IPS-20b (cell line): Measurements from ENCODE around the gene AGK.

Source experiments
- H3K27ac ChIP-seq: one replicate; pipeline ENCODE4 v1.5.1; 2013; ENCODE audit warnings: low read length
- H3K27me3 ChIP-seq: 2 replicates; pipeline ENCODE4 v1.6.1; 2013; ENCODE audit warnings: mild to moderate bottlenecking, low read length, inconsistent platforms; ENCODE audit not compliant: insufficient read depth
- H3K36me3 ChIP-seq: 2 replicates; pipeline ENCODE4 v1.6.1; 2013; ENCODE audit warnings: low read depth, mild to moderate bottlenecking, inconsistent platforms, low read length, moderate library complexity; ENCODE audit not compliant: insufficient read depth
- H3K4me1 ChIP-seq: 2 replicates; pipeline ENCODE4 v1.6.1; 2013; ENCODE audit warnings: mild to moderate bottlenecking, control low read depth, inconsistent platforms, low read length, moderate library complexity; ENCODE audit not compliant: insufficient read depth
- H3K4me3 ChIP-seq: 2 replicates; pipeline ENCODE4 v1.5.1; 2013; ENCODE audit warnings: mild to moderate bottlenecking, low read length, inconsistent platforms
- H3K9ac ChIP-seq: 2 replicates; pipeline ENCODE4 v1.6.1; 2013; ENCODE audit warnings: low read depth, mild to moderate bottlenecking, inconsistent platforms, low read length, moderate library complexity
- H3K9me3 ChIP-seq: 2 replicates; pipeline ENCODE4 v1.6.1; 2013; ENCODE audit warnings: mild to moderate bottlenecking, low read depth, low read length, inconsistent platforms; ENCODE audit not compliant: insufficient read depth

AGK gene

DNA sequence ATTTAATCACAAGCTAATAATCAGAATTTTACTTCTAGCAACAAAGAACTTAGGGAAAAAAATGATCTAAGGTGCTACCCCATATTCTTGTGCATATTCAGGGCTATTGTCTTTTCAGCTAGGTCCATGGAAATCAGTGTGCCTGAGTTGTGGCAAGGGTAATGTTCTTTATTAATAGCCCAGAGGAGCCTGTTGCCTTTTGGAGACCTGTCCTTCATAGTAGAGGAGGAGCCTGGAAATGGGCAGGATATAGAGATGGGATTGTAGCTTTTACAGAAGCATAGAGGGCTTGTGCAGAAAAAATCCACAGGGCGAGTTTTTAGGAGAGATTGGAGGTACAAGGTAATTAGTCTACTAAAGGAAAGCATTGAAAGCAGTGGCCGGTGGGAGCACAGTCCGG lies 38.9 kb downstream of the AGK start:
- peaks cover 25% of the 10 kb centered on the region for H3K4me1 ChIP-seq
- no peak overlapping the region for H3K9ac ChIP-seq
- no peaks in the 10 kb centered on the region for H3K27me3 ChIP-seq
- H3K27ac ChIP-seq = no peak overlapping the region
- no peaks in the 10 kb centered on the region for H3K9me3 ChIP-seq
- H3K36me3 ChIP-seq = peaks cover 13% of the 10 kb centered on the region
- no peak overlapping the region for H3K4me3 ChIP-seq

DNA sequence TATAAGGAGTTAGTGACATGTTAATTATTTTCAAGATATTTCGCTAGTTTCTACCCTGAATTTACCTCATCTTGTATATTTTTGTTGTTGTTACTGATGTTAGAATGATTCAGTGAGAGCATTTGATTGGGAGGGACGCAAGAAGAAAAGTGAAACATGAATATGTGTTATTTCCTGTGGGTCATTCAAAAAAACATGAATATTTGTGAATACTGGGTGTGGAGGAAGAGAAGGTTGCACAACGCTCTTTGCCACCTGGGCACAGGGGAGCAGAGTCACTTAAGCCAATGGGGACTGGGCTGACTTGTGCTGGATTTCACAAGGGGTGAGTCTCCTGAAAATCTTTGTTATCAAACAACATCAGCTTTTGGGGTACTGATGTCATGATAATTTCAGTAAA lies 39.5 kb downstream of the AGK start:
- Histone ChIP-seq H3K27me3 (no peaks in the 10 kb centered on the region), H3K9ac (no peak overlapping the region), H3K27ac (no peak overlapping the region), H3K9me3 (no peaks in the 10 kb centered on the region), H3K4me1 (peaks cover 19% of the 10 kb centered on the region), H3K4me3 (no peak overlapping the region), H3K36me3 (peaks cover 15% of the 10 kb centered on the region)

DNA sequence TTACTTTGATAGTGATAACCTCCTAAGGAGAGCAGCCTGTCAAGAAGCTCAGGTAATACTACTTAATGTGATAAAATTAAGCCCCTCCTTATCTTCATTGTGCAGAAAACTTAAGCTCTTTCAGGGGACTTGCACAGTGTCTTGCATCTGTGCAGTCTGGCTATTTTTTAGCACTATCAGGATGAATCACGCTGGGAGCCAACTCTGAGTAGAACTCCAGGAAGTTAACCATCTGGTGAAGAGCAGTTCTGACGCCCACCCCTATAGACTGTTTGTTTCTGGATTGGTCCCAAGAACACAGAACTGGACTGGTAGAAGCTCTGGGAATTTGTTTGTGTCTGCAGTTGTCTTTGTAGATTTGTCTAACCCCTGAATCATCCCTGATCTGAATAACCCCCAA lies 41.9 kb downstream of the AGK start:
- H3K4me1 ChIP-seq = peaks cover 4% of the 10 kb centered on the region; the same call in 1 of the 2 replicates
- H3K36me3 ChIP-seq = peaks cover 25% of the 10 kb centered on the region
- no peak overlapping the region for H3K27ac ChIP-seq
- no peak overlapping the region for H3K9ac ChIP-seq
- no peaks in the 10 kb centered on the region for H3K27me3 ChIP-seq
- no peak overlapping the region for H3K4me3 ChIP-seq
- H3K9me3 ChIP-seq = no peaks in the 10 kb centered on the region

DNA sequence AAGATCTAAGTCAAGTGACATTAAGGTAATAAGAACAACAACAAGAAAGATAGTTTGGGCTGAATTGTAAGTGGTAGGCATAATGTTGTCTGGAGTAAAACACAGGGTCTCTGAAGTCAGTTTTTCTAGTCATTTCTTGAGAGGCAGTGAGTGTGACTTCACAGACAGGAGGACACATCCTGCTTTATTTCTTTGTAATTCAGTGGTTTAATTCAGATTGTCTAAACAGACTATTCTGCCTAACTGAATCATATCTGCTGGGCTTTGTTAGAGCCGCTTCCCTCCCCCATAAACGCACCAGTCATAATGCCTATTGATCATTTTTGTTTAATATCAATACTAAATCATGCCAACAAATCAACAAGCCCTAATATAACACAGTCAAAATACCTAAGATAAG lies 46.8 kb downstream of the AGK start:
- no peak overlapping the region for H3K4me3 ChIP-seq
- no peaks in the 10 kb centered on the region for H3K27me3 ChIP-seq
- H3K27ac ChIP-seq = no peak overlapping the region
- H3K9ac ChIP-seq = no peak overlapping the region
- H3K4me1 ChIP-seq = peaks cover 3% of the 10 kb centered on the region; the same call in 1 of the 2 replicates
- H3K36me3 ChIP-seq = peaks cover 35% of the 10 kb centered on the region
- H3K9me3 ChIP-seq = no peaks in the 10 kb centered on the region

DNA sequence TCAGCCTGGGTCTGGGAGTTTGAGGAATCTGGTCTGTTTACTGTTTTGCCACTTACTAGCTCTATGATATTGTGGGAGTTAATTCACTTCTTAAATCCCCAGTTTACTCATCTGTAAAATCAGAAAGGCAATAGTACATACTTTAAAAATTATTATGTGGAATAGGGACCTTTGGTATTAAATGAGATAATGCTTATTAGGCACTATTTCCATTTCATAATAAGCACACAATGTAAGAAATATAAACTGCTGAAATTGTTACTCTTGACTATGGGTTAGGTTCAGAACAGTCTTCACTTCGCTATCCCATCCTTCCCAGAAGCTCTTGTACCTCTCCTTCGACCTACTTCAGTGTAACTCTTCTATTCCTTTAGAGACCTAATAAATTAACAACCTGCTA lies 47.2 kb downstream of the AGK start:
- H3K9me3 ChIP-seq = no peaks in the 10 kb centered on the region
- H3K4me1 ChIP-seq = peaks cover 3% of the 10 kb centered on the region; the same call in 1 of the 2 replicates
- H3K9ac ChIP-seq = no peak overlapping the region
- no peak overlapping the region for H3K4me3 ChIP-seq
- peaks cover 35% of the 10 kb centered on the region for H3K36me3 ChIP-seq
- no peaks in the 10 kb centered on the region for H3K27me3 ChIP-seq
- H3K27ac ChIP-seq = no peak overlapping the region

DNA sequence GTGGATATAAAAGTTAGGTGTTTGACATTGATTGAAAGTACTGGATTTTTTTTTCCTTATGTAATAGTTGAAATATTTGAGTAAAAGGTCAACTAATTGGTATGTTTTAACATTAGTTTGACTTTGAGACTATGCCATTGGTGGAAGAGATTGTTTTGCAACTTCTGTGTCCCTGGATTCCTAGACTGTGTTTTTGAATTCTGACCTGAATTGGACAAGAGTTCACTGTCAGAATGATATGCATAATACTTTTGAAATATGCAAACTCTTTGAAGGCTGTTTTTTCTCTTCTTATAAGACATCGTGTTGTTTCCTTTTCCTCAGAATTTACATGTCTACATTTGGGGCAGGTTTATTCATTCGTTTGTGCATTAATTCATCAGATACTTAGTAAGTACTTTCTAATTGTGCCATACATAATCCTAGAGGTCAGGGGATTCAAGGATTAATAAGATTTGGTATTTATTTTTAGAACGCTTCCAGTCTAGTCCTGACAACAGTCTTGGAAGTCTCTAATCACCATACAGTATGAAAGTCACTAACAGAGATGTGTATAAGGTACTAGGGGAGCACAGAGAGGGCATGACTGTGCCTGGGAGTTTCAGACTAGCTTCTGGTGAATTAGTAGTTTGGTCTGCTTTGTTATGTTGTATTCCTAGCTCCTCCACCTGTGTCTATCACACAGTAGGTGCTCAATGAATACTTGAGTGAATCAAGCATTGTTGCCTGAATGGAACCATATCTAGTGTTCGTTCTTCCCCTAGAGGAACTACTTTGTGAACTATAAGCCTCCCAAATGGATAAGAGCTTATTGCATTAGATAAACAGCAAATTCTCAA lies 49.2 kb downstream of the AGK start:
- Histone ChIP-seq H3K9ac (no peak overlapping the region), H3K27me3 (no peaks in the 10 kb centered on the region), H3K4me3 (no peak overlapping the region), H3K4me1 (peaks cover 3% of the 10 kb centered on the region; the same call in 1 of the 2 replicates), H3K36me3 (peaks cover 32% of the 10 kb centered on the region), H3K9me3 (no peaks in the 10 kb centered on the region), H3K27ac (no peak overlapping the region)

DNA sequence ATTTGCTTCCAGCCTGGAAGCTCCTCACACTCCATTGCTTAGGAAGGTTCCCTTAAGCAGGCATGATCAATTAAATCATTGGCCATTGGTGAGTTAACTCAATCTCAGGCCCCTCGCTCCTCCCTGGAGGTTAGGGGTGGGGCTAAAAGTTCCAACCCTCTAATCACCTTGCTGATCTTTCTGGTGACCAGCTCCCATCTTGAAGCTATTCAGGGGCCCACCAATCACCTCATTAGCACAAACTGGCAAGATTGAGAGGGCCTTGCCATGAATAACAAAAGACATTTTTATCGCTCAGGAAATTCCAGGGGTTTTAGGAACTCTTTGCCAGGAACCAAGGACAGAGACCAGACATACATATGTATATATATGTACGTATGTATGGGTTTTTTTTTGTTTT lies 58.4 kb downstream of the AGK start:
- Histone ChIP-seq H3K27ac (peak overlapping the region; percentile 16), H3K36me3 (peaks cover 32% of the 10 kb centered on the region)

DNA sequence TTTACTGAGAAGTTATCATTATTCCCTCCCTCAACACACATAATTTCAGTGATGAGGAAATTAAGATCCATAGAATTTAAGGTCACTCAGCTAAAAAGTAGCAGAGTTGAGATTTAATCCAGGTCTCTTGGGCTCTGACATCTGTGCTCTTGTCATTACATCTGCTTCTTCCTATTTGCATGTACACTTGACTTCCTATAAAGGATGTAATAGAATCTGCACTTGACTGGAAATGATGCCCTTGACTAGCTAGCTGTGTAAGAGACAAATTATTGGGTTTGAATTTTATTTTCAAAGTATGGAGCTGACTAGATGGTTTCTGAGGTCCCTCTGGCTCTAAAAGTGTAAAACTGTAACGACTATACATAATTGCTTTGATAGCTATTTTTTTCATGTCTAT lies 59.5 kb downstream of the AGK start:
- Histone ChIP-seq H3K9me3 (peaks cover 4% of the 10 kb centered on the region; the same call in 1 of the 2 replicates), H3K9ac (no peak overlapping the region), H3K4me3 (no peak overlapping the region), H3K4me1 (peaks cover 5% of the 10 kb centered on the region; the same call in 1 of the 2 replicates), H3K27me3 (no peaks in the 10 kb centered on the region), H3K27ac (no peak overlapping the region), H3K36me3 (peaks cover 32% of the 10 kb centered on the region)

More for the DNA sequence above, 58.4 kb downstream of the AGK start:
- Histone ChIP-seq H3K27me3 (no peaks in the 10 kb centered on the region), H3K9me3 (peaks cover 4% of the 10 kb centered on the region; the same call in 1 of the 2 replicates), H3K9ac (no peak overlapping the region), H3K4me1 (peaks cover 5% of the 10 kb centered on the region; the same call in 1 of the 2 replicates), H3K4me3 (no peak overlapping the region)

DNA sequence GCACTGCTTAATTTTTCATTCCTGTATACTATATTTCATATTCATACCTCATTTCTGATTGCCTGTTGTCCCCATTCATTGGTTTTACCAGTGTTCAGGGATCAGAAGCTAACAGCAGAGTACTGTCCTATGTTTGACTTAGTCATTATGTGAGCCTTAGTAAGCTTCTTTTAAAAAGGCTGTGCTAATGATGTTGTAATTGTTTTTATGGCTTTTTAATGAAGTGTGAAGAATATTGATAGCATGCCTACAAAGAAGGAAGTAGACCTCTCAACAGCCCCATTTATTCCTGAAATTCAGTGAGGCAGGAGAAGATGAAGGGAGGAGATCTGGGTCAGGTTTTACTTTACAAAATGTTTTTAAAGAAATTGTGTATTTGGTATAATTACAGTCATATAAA lies 61.7 kb downstream of the AGK start:
- Histone ChIP-seq H3K9ac (no peak overlapping the region), H3K36me3 (peaks cover 32% of the 10 kb centered on the region), H3K4me1 (peaks cover 5% of the 10 kb centered on the region; the same call in 1 of the 2 replicates), H3K27me3 (no peaks in the 10 kb centered on the region), H3K4me3 (no peak overlapping the region), H3K27ac (no peak overlapping the region), H3K9me3 (peaks cover 4% of the 10 kb centered on the region; the same call in 1 of the 2 replicates)

DNA sequence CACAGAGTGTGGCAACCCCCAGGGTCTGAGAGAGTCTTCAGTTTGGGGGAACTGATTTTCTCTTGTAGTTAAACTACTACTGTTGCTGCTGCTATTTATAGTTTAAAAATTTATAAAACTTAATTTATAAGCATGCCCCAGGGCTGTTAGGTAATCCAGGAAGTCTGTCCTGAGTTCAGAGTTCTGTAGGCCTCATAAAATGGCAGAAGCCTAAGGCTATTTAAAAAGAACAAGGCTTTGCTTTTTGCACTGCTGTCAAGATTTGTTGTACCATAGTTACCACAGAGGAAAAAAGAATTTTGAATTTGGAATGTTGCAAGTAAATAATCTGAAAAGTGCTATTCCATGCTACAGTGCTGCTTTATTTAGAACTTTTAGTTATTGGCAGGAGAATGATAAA lies 66.1 kb downstream of the AGK start:
- no peak overlapping the region for H3K9ac ChIP-seq
- H3K27ac ChIP-seq = no peak overlapping the region
- no peak overlapping the region for H3K4me3 ChIP-seq
- no peaks in the 10 kb centered on the region for H3K27me3 ChIP-seq
- H3K36me3 ChIP-seq = peaks cover 17% of the 10 kb centered on the region; the same call in 1 of the 2 replicates
- no peaks in the 10 kb centered on the region for H3K4me1 ChIP-seq
- H3K9me3 ChIP-seq = no peaks in the 10 kb centered on the region

DNA sequence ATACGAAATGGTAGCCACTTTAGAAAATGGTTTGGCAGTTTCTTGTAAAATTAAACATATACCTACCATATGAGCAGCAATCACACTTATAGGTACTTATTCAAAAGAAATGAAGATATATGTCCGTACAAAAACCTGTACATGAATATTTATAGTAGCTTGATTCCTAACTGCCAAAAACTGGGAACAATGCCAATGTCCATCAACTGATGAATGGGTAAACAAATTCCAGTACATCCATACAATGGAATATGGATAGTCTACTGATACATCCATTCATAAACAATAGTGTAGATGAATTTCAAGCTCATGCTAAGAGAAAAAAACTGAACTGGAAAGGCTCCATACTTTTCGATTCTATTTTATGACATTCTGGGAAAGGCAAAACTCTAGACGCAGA lies 68.5 kb downstream of the AGK start:
- Histone ChIP-seq H3K4me1 (no peaks in the 10 kb centered on the region), H3K36me3 (peaks cover 28% of the 10 kb centered on the region), H3K4me3 (no peak overlapping the region), H3K27ac (no peak overlapping the region), H3K27me3 (no peaks in the 10 kb centered on the region), H3K9ac (no peak overlapping the region), H3K9me3 (no peaks in the 10 kb centered on the region)

DNA sequence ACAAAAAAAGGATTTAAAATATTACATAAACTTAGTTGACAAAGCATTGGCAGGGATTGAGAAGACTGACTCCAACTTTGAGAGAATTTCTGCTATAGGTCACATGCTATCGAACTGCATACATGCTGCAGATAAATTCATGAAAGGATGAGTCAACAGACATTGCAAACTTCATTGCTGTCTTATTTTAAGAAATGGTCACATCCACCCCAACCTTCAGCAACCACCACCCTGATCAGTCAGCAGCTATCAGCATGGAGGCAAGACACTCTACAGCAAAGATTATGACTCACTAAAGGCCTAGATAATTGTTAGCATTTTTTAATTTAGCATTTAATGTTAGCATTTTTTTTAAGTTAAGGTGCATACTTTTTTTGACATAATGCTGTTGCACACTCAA lies 73.6 kb downstream of the AGK start:
- H3K4me3 ChIP-seq = no peak overlapping the region
- no peak overlapping the region for H3K9ac ChIP-seq
- no peaks in the 10 kb centered on the region for H3K9me3 ChIP-seq
- no peaks in the 10 kb centered on the region for H3K4me1 ChIP-seq
- H3K27ac ChIP-seq = no peak overlapping the region
- H3K36me3 ChIP-seq = peaks cover 27% of the 10 kb centered on the region
- no peaks in the 10 kb centered on the region for H3K27me3 ChIP-seq
